K562 (cell line): ENCODE measurements around the gene SLC8A2.

ENCODE experiments used
- EGR1 ChIP-seq: fragments of 450-650 bp; conservative IDR thresholded peaks from 2 replicates; pipeline ENCODE4 v1.6.1; 2017; ENCODE audit warnings: mild to moderate bottlenecking
- HDAC1 ChIP-seq, 2 experiments: fragments of 450-650 bp; IDR thresholded peaks; 2 replicates each; pipeline ENCODE4 v1.6.1; 2016 to 2017; ENCODE audit warnings: inconsistent platforms in 1 of 2, mild to moderate bottlenecking in 1 of 2, moderate library complexity in 1 of 2

DNA sequence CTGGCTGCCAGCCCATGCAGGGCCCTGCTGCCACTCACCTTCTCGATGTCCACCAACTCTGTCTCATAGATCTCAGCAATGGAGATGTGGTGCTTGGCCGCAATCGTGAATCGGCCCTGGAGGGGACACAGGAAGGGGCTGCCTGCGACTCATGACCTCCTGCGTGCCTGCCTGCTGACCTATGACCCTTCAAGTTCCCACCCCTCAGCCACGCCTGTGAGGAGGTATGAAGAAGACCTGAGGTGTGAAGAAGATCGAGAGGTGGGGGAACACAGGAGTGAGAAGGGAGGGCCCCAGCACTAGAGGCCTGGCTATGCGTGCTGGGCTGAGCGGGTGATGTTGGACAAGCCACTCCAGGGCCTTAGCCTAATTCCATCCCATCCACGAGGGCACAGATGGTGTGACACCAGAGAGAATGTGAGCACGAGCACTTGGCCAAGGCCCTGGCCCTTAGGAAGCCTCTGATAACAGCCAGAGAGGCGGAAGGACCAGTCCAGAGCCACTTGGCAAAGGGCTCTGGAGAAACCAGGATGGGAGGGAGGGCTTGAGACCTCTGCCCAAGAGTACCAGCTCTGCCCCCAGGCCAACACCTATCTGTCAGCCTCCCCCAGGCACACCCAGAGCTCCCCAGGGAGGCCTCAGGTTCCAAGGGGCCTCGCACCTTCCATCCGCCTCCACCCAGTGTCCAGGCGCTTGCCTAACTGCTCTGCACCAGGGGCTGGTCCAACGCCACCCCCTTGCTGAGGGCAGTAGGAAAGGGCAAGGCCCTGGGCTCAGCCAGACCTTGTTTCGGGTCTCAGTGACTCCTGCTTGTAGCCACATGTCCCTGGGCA is 21.9 kb upstream of the SLC8A2 start:
- TF ChIP-seq HDAC1 (IDR thresholded peaks at IDR 0.05), result no peak
- no peak for TF ChIP-seq EGR1
